GM12864 (cell line): ENCODE measurements around the gene RAB32.

Experiments used
- DNase-seq: peaks from one replicate; pipeline ENCODE4 v3.0.0-alpha.2; 2011; ENCODE audit warnings: low read depth
- H3K4me3 ChIP-seq: 2 replicates; pipeline ENCODE4 v1.5.1; 2011; ENCODE audit warnings: mild to moderate bottlenecking, low read depth, low read length, control low read depth
- TF ChIP-seq, protein P1 (sequence below): IDR thresholded peaks from 2 replicates; pipeline ENCODE4 v1.5.1; 2011; ENCODE audit warnings: low read depth, mild to moderate bottlenecking, moderate library complexity, low read length, control low read depth, inconsistent platforms; ENCODE audit errors: missing control alignments

Gene RAB32

DNA sequence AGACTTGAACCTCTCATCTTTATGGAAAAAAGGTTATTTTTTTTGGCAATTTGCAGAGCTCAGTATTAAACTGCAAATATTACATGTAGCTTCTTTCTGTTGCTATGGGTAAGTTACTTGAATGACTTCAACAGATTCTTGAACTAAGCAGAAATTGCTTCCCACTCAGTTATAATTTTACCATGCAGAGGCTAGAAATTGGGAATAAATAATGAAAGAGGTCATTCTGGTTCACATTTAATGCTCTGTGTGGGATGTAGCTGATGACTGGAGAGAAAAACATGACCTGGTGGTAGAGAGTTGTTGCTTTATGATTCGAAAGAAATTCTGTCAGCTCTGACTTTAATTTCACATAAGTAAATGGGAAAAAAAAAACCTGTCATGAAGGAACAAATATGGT is 38.3 kb downstream of the RAB32 start:
- DNase-seq, result no peak
- TF ChIP-seq, protein P1, sequence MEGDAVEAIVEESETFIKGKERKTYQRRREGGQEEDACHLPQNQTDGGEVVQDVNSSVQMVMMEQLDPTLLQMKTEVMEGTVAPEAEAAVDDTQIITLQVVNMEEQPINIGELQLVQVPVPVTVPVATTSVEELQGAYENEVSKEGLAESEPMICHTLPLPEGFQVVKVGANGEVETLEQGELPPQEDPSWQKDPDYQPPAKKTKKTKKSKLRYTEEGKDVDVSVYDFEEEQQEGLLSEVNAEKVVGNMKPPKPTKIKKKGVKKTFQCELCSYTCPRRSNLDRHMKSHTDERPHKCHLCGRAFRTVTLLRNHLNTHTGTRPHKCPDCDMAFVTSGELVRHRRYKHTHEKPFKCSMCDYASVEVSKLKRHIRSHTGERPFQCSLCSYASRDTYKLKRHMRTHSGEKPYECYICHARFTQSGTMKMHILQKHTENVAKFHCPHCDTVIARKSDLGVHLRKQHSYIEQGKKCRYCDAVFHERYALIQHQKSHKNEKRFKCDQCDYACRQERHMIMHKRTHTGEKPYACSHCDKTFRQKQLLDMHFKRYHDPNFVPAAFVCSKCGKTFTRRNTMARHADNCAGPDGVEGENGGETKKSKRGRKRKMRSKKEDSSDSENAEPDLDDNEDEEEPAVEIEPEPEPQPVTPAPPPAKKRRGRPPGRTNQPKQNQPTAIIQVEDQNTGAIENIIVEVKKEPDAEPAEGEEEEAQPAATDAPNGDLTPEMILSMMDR, result no peak
- H3K4me3 ChIP-seq, result no peak overlapping the region

DNA sequence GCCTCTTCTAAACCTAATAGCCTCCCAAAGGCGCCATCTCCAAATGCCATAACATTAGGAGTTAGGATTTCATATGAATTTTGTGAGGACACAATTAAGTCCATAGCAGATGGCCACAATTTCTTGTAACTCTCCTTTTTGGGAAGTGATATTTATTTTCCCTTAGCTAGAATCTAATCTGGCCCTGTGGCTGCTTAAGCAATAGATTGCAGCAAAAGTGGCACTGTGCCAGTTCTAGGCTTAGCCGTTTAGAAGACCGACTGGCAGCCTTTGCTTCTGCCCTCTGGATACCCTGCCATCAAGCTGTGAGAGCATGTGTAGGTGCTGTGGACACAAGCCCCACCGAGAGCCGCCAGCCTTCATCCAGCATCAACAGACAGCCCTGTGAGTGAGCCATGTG is 39.2 kb downstream of the RAB32 start:
- no peak for DNase-seq
- TF ChIP-seq, protein P1, result no peak

DNA sequence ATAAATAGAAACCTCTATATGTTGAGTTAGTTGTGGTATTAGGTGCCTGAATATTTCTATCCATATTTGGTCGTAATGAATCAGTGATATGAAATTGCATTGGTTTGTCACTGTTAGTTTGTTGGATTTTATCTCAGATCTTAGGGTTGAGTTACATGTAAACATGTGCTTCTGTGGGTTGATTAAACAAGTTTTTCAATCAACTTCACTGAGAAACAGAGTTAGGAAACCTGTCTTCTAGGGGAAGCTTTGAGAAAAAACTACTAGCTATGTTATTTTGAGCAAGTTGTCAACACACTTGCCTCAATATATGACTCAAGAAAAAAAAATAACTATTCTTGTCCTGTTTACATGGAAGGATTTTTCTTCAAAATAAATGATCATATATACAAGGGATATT is 40.3 kb downstream of the RAB32 start:
- TF ChIP-seq, protein P1, result no peak
- no peak overlapping the region for H3K4me3 ChIP-seq
- DNase-seq, result no peak

More for the DNA sequence above, 39.2 kb downstream of the RAB32 start:
- no peak overlapping the region for H3K4me3 ChIP-seq

DNA sequence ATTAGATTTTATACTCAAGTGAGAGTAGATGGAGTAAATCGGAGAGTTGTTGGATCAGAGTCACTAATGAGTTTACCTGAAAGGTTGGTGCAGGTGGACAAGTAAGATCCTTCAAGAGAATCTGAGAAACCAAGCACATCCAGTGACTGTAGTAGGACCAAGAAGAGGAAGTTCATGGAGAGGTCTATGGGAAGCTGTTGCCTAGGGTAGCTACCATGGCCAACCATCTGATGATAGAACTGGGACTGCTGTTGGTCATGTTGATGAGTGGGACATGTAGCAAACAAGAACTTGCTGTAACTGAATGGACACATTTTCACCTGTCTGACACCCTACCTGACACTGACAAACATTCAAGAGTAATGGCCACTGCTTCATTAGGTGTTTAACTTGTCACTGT is 43.8 kb downstream of the RAB32 start:
- TF ChIP-seq, protein P1, result no peak
- DNase-seq, result no peak
- H3K4me3 ChIP-seq, result no peak overlapping the region

DNA sequence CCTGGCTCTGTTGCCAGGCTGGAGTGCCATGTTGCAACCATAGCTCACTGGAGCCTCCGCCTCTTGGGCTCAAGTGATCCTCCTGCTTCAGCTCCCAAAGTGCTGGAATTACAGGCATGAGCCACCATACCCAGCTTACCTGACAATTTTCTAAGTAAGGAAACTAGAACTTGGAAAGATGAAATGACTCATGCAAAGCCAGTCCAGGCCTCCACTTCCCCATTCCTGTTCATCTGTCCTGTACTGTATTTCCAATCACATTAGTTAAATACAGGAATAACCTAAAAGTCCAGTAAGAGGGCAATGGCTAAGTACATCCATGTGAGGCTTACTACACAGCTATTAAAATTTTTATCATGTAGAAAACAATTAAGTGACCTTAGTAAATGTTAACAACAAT is 46.9 kb downstream of the RAB32 start:
- no peak for DNase-seq
- H3K4me3 ChIP-seq, result no peak overlapping the region
- TF ChIP-seq, protein P1, result no peak

DNA sequence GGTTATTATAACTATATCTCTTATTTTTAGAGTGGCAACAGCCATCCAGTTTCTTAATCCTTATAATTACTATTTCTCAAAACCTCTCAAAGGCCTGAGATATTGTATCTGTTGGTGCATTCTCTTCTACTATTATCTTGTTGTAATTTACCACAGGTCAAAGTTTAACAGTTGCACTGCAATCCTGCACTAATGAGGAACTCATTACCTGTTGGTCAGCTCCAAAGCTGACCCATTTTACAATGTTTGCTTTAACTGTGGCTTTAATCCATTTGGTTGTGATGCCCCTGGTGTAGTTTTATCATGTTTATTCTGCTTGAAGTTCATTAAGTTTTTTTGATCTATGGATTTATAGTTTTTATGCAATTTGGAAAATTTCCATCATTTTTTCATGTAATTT is 48.8 kb downstream of the RAB32 start:
- DNase-seq, result no peak
- H3K4me3 ChIP-seq, result no peak overlapping the region
- TF ChIP-seq, protein P1, result no peak

DNA sequence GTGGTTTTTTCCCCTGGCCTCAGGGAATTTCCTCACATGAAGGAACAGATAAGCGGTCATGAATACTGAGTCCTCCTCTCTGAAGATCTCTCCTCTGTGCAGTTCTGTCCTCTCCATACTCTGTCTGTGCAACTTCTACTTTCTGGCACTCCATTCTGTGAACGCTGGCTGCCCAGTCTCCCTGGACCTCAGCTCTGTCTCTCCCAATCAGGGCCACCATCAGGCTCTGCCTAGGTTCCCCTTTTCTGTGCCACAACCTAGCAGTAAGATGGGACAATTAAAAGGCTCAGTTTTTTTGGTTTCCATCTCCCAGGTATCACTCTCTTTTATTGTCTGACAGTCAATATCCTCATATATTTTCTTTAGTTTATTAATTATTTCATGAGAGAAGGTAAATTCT is 50.4 kb downstream of the RAB32 start:
- TF ChIP-seq, protein P1, result no peak
- H3K4me3 ChIP-seq, result no peak overlapping the region
- DNase-seq, result no peak
